Daoy (cell line): Measurements from ENCODE around the gene NKD2. TPM values are rescaled to one million over a fixed set of nuclear protein-coding genes. Genes with fewer than 3 reads are reported as not detected.

ENCODE experiments used
- total RNA-seq: library from RNA; depleted of rRNA; stranded (reverse); fragments of >200 nt; shearing (Covaris generic); gene quantifications from 2 replicates; pipeline ENCODE4 v1.2.3, GENCODE V29; 2014; rRNA removed

The NKD2 gene
- total RNA-seq, 1 experiment from 2014 or later: 1.3 TPM

Other genes with a start within 250 kb of the NKD2 start
- under 0.01 TPM in 1 of 2 replicates, not detected in the other for gene ZDHHC11B, start 224.1 kb upstream of the NKD2 start, total RNA-seq
- 2.1 and 3.6 TPM in 2 replicates for gene ZDHHC11, start 157.8 kb upstream of the NKD2 start, total RNA-seq
- gene BRD9, start 116.0 kb upstream of the NKD2 start, total RNA-seq: 37.4 and 42.9 TPM in 2 replicates
- gene TRIP13, start 115.9 kb upstream of the NKD2 start, total RNA-seq: 83.4 and 88.9 TPM in 2 replicates
- gene SLC12A7, start 103.3 kb downstream of the NKD2 start, total RNA-seq: 3.0 and 3.2 TPM in 2 replicates
- gene SLC6A19, start 192.8 kb downstream of the NKD2 start, total RNA-seq: not detected in 2 replicates
- gene SLC6A18, start 216.6 kb downstream of the NKD2 start, total RNA-seq: not detected in 2 replicates